SK-N-SH (cell line): ENCODE data around the gene BCL11A. TPM values are rescaled to one million over a fixed set of nuclear protein-coding genes. Genes with fewer than 3 reads are reported as not detected.
A peak's percentile ranks its signal among the peaks of the same experiment; 100 is the strongest.

ENCODE experiments used
- CTCF ChIA-PET: fragments of 300-600, 350-600 bp; formaldehyde crosslinking; extraction: SDS; loops from one replicate; lab custom pipeline; 2021; lab: Yijun Ruan, JAX
- POLR2A ChIA-PET: fragments of 350-600 bp; sonication (Branson Sonifier 250); formaldehyde crosslinking; extraction: SDS; loops from one replicate; lab custom pipeline; 2020; ENCODE audit warnings: antibody characterized with exemption, inconsistent platforms; lab: Yijun Ruan, JAX
- DNase-seq: peaks from one replicate; pipeline ENCODE4 v3.0.0; 2012
- H2AFZ ChIP-seq: fragments of 200-600 bp; sonication (generic); 2 replicates; pipeline ENCODE4 v1.8.1; 2016; ENCODE audit warnings: antibody characterized with exemption, mild to moderate bottlenecking, low read depth
- H3F3A ChIP-seq: fragments of 200-600 bp; sonication (generic); replicated peaks from 2 replicates; pipeline ENCODE3; 2016; ENCODE audit warnings: antibody characterized with exemption, mild to moderate bottlenecking; ENCODE audit not compliant: insufficient read depth
- H3K27ac ChIP-seq, 2 experiments: fragments of 200-500 bp in 1 of 2; fragments of 200-600 bp in 1 of 2; sonication (Bioruptor generic) in 1 of 2; sonication (generic), shearing (Covaris generic) in 1 of 2; 2 replicates each; pipeline versions ENCODE4 v1.5.1 to v1.6.1; 2014 to 2016; ENCODE audit warnings: low read depth in 2 of 2, inconsistent platforms in 1 of 2, low read length in 1 of 2, mild to moderate bottlenecking in 1 of 2, mixed read lengths in 1 of 2
- H3K27me3 ChIP-seq: fragments of 200-600 bp; sonication (generic), shearing (Covaris generic); 2 replicates; pipeline ENCODE4 v1.6.1; 2016; ENCODE audit warnings: mixed run types; ENCODE audit not compliant: insufficient read depth
- H3K36me3 ChIP-seq, 2 experiments: fragments of 200-500 bp in 1 of 2; fragments of 200-600 bp in 1 of 2; sonication (Bioruptor generic) in 1 of 2; sonication (generic) in 1 of 2; replicated peaks in 1 of 2; 2 replicates each; pipeline versions ENCODE3 to v1.5.1; 2014 to 2016; ENCODE audit warnings: low read length in 1 of 2, mild to moderate bottlenecking in 1 of 2; ENCODE audit not compliant: insufficient read depth in 2 of 2, control insufficient read depth in 1 of 2
- H3K4me1 ChIP-seq, 2 experiments: fragments of 200-500 bp in 1 of 2; fragments of 200-600 bp in 1 of 2; sonication (Bioruptor generic) in 1 of 2; sonication (generic), shearing (Covaris generic) in 1 of 2; 2 replicates each; pipeline versions ENCODE4 v1.5.1 to v1.6.1; 2014 to 2016; ENCODE audit warnings: low read depth in 1 of 2, low read length in 1 of 2, mixed run types in 1 of 2; ENCODE audit not compliant: insufficient read depth in 2 of 2, control insufficient read depth in 1 of 2
- H3K4me2 ChIP-seq: fragments of 200-600 bp; sonication (generic), shearing (Covaris generic); 2 replicates; pipeline ENCODE4 v1.6.1; 2017; ENCODE audit warnings: mixed run types
- H3K4me3 ChIP-seq, 2 experiments: fragments of 200-500 bp in 1 of 2; fragments of 200-600 bp in 1 of 2; sonication (Bioruptor generic) in 1 of 2; sonication (generic), shearing (Covaris generic) in 1 of 2; 2 replicates each; pipeline versions ENCODE4 v1.5.1 to v1.8.1; 2014 to 2016; ENCODE audit warnings: low read depth in 2 of 2, inconsistent platforms in 1 of 2, low read length in 1 of 2, mild to moderate bottlenecking in 1 of 2, mixed read lengths in 1 of 2, moderate library complexity in 1 of 2
- H3K79me2 ChIP-seq: fragments of 200-600 bp; sonication (generic); 2 replicates; pipeline ENCODE4 v1.8.1; 2017; ENCODE audit warnings: mild to moderate bottlenecking; ENCODE audit not compliant: insufficient read depth
- H3K9ac ChIP-seq: fragments of 200-600 bp; sonication (generic); 2 replicates; pipeline ENCODE4 v1.6.1; 2017; ENCODE audit warnings: mixed run types
- H3K9me2 ChIP-seq: fragments of 200-600 bp; sonication (generic); 2 replicates; pipeline ENCODE4 v1.6.1; 2017; ENCODE audit warnings: mixed run types
- H3K9me3 ChIP-seq: fragments of 200-600 bp; sonication (generic); 2 replicates; pipeline ENCODE4 v1.6.1; 2017; ENCODE audit warnings: mixed run types, mild to moderate bottlenecking, moderate library complexity
- H4K20me1 ChIP-seq: fragments of 200-600 bp; sonication (generic); 2 replicates; pipeline ENCODE4 v1.6.1; 2017; ENCODE audit warnings: mild to moderate bottlenecking, mixed run types; ENCODE audit not compliant: insufficient read depth
- CTCF ChIP-seq: fragments of 200-600 bp; sonication (generic); IDR thresholded peaks from 2 replicates; pipeline ENCODE4 v1.6.1; 2017; ENCODE audit warnings: antibody characterized with exemption, mild to moderate bottlenecking, moderate library complexity
- NFIC ChIP-seq: IDR thresholded peaks from 2 replicates; pipeline ENCODE4 v1.4.0; 2012; ENCODE audit warnings: borderline replicate concordance
- RAD21 ChIP-seq: IDR thresholded peaks from 2 replicates; pipeline ENCODE4 v1.6.1; 2012; ENCODE audit warnings: mild to moderate bottlenecking, low read length
- USF1 ChIP-seq: IDR thresholded peaks from 2 replicates; pipeline ENCODE4 v1.4.0; 2012; ENCODE audit warnings: low read depth, borderline replicate concordance
- USF2 ChIP-seq: fragments of 150-350 bp; IDR thresholded peaks from 2 replicates; pipeline ENCODE4 v1.6.1; 2017; ENCODE audit warnings: antibody characterized with exemption, low read length, low read depth, borderline replicate concordance
- WGBS: methylation state at CpG from one replicate; pipeline ENCODE4 v1.1.6; 2017; ENCODE audit warnings: low lambda C conversion rate; 5-methylcytosine and 5-hydroxymethylcytosine counted together
- polyA plus RNA-seq, 3 experiments: library from polyadenylated mRNA; depleted of rRNA; stranded (reverse); fragments of >200 nt; gene quantifications; 2 replicates each; pipeline ENCODE4 v1.2.3, GENCODE V29; 2012
- TF ChIP-seq, protein P1 (sequence below): IDR thresholded peaks from 2 replicates; pipeline ENCODE4; 2012
- TF ChIP-seq, protein P2 (sequence below): IDR thresholded peaks from 2 replicates; pipeline ENCODE4 v1.4.0; 2012; ENCODE audit warnings: low read depth, borderline replicate concordance
- TF ChIP-seq, protein P3 (sequence below): fragments of 150-350 bp; IDR thresholded peaks from 2 replicates; pipeline ENCODE4 v1.6.1; 2016; ENCODE audit warnings: mild to moderate bottlenecking, low read depth, low read length

Gene BCL11A
- polyA plus RNA-seq, 1 of the 3 experiments (the other 2 are of a cell fraction), result 1.9 TPM

GRCh38 chr2:60497500-60497899 is 56.0 kb downstream of the BCL11A start:
- H3K4me3 ChIP-seq, result no peak overlapping the region
- H3K79me2 ChIP-seq, result no peaks in the 10 kb centered on the region; the same call in 1 of the 2 replicates
- H3K9me3 ChIP-seq, result no peaks in the 10 kb centered on the region
- no peaks in the 10 kb centered on the region for H3F3A ChIP-seq
- TF ChIP-seq CTCF (peak; percentile 18; the same call in 1 of the 2 replicates), NFIC (no peak), RAD21 (peak; percentile 12; the same call in 1 of the 2 replicates), USF2 (no peak)
- TF ChIP-seq, protein P1, sequence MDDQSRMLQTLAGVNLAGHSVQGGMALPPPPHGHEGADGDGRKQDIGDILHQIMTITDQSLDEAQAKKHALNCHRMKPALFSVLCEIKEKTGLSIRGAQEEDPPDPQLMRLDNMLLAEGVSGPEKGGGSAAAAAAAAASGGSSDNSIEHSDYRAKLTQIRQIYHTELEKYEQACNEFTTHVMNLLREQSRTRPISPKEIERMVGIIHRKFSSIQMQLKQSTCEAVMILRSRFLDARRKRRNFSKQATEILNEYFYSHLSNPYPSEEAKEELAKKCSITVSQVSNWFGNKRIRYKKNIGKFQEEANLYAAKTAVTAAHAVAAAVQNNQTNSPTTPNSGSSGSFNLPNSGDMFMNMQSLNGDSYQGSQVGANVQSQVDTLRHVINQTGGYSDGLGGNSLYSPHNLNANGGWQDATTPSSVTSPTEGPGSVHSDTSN, result no peak
- no peaks in the 10 kb centered on the region for H4K20me1 ChIP-seq
- H3K36me3 ChIP-seq, result no peaks in the 10 kb centered on the region
- 88% methylated on average over 2 of the region's 2 CpGs for WGBS
- no peak overlapping the region for H2AFZ ChIP-seq
- POLR2A ChIA-PET, result no interaction called here
- no peaks in the 10 kb centered on the region for H3K4me1 ChIP-seq
- H3K9me2 ChIP-seq, result no peaks in the 10 kb centered on the region
- no peak overlapping the region for H3K4me2 ChIP-seq
- no peaks in the 10 kb centered on the region for H3K27me3 ChIP-seq
- no peak overlapping the region for H3K27ac ChIP-seq
- H3K9ac ChIP-seq, result no peak overlapping the region
- no peak for DNase-seq
- CTCF ChIA-PET, result interaction anchor here (0.6 to 1.1 kb wide), 7 partner anchors 11 to 770 kb away, joined by 3 to 4 read pairs (median 3); no protein-coding TSS in a partner anchor

DNA sequence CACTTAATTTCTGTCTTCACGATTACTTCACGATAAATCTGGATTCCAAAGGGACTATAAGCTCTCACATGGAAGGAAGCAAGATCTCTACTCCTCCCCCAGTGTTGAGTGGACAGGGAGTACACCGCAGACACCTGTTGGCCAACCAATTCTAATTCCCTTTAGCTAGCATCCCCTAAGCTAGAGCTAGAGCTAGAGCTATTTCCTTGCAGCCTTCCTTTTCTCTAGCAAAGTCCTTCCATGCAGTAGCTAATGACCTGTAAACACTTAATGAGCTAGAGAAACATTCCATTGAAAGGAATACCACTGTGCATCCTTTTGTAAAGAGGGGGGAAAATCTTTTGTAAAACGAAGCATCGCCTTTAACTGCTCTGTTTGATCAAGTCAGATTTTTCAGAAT is 56.5 kb downstream of the BCL11A start:
- ChIA-PET CTCF (interaction anchor here (0.6 to 1.1 kb wide), 6 partner anchors 12 to 770 kb away, joined by 3 to 4 read pairs (median 3); no protein-coding TSS in a partner anchor), POLR2A (no interaction called here)

More for the DNA sequence above, 56.5 kb downstream of the BCL11A start:
- Histone ChIP-seq H3K36me3 (no peaks in the 10 kb centered on the region), H3K27me3 (no peaks in the 10 kb centered on the region), H3K4me2 (no peak overlapping the region), H3K4me1 (no peaks in the 10 kb centered on the region), H3K9me3 (no peaks in the 10 kb centered on the region), H2AFZ (no peak overlapping the region), H3K4me3 (no peak overlapping the region), H3K79me2 (no peaks in the 10 kb centered on the region; the same call in 1 of the 2 replicates), H3K9ac (no peak overlapping the region), H3F3A (no peaks in the 10 kb centered on the region), H3K9me2 (no peaks in the 10 kb centered on the region), H4K20me1 (no peaks in the 10 kb centered on the region), H3K27ac (no peak overlapping the region)
- TF ChIP-seq, protein P2, sequence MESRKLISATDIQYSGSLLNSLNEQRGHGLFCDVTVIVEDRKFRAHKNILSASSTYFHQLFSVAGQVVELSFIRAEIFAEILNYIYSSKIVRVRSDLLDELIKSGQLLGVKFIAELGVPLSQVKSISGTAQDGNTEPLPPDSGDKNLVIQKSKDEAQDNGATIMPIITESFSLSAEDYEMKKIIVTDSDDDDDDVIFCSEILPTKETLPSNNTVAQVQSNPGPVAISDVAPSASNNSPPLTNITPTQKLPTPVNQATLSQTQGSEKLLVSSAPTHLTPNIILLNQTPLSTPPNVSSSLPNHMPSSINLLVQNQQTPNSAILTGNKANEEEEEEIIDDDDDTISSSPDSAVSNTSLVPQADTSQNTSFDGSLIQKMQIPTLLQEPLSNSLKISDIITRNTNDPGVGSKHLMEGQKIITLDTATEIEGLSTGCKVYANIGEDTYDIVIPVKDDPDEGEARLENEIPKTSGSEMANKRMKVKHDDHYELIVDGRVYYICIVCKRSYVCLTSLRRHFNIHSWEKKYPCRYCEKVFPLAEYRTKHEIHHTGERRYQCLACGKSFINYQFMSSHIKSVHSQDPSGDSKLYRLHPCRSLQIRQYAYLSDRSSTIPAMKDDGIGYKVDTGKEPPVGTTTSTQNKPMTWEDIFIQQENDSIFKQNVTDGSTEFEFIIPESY, result no peak
- TF ChIP-seq, protein P3, sequence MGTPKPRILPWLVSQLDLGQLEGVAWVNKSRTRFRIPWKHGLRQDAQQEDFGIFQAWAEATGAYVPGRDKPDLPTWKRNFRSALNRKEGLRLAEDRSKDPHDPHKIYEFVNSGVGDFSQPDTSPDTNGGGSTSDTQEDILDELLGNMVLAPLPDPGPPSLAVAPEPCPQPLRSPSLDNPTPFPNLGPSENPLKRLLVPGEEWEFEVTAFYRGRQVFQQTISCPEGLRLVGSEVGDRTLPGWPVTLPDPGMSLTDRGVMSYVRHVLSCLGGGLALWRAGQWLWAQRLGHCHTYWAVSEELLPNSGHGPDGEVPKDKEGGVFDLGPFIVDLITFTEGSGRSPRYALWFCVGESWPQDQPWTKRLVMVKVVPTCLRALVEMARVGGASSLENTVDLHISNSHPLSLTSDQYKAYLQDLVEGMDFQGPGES, result no peak
- TF ChIP-seq, protein P1, result no peak
- TF ChIP-seq USF1, result no peak
- no peak for DNase-seq
- WGBS, result 85% methylated on average over 5 of the region's 5 CpGs
